Measurements from ENCODE around the gene SOWAHA.

- TF ChIP-seq EZH2phosphoT487 (IDR thresholded peaks at IDR 0.05; ENCODE audit: insufficient read depth, low read depth) (no peak), EZH2 (IDR thresholded peaks at IDR 0.05; ENCODE audit: insufficient read depth, poor library complexity, severe bottlenecking) (no peak)
Observed at GRCh38 chr5:132788990-132789886, 23.9 kb upstream of the SOWAHA start.

Data from GM23248 (cell line).